ENCODE measurements around the gene JAKMIP2.
"Not testable (repeated sequence)": the region's sequence is repeated elsewhere in the genome, so short reads cannot be mapped to it uniquely, and the experiment has no call there.

Gene JAKMIP2

DNA sequence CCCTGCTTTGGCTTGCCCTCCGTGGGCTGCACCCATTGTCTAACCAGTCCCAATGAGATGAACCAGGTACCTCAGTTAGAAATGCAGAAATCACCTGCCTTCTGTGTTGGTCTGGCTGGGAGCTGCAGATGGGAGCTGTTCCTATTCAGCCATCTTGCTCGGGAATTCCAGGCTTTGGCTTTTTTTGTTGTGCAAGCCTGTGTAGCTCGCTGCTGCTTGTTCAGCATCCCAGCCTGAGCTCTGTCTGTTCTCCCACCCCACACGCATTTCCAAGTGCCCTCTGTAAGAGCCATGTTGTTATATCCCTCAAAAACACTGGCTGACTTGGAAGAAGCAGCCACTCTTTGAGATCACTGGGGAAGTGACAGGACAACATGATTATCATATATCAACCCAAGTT, 171.0 kb downstream of the JAKMIP2 start:
- DNase-seq (ENCODE audit: low read depth, low spot score) = no peak

DNA sequence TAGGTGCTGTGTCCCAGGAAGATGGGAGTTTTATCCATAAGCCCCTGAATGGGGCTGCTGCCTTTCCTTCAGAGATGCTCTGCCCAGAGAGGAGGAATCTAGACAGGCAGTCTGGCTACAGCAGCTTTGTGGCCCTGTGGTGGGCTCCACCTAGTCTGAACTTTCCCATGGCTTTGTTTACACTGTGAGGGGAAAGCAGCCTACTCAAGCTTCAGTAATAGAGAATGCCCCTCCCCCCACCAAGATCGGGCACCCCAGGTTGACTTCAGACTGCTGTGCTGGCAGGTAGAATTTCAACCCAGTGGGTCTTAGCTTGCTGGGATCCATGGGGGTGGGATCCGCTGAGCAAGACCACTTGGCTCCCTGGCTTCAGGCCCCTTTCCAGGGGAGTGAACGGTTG, 171.7 kb downstream of the JAKMIP2 start:
- DNase-seq (ENCODE audit: low read depth, low spot score) = no peak

DNA sequence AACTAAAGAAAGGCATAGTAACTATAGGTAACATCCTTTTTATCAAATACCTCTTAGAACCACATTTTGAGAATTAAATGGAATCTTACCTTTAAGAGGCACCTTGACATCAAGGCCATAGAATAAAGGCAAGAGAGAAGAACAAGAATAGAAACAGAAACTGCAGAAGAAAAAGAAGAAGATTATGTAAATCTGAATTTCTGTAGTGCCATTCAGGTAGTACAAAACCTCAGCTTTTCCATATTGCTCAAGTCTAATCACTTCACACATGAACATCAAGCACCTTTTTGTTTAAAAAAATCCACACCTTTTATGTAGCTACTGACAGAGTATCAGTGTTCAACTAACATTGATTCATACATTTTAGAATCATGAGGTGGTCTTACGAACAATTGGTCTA, 180.9 kb downstream of the JAKMIP2 start:
- no peak for DNase-seq (ENCODE audit: low read depth, low spot score)

DNA sequence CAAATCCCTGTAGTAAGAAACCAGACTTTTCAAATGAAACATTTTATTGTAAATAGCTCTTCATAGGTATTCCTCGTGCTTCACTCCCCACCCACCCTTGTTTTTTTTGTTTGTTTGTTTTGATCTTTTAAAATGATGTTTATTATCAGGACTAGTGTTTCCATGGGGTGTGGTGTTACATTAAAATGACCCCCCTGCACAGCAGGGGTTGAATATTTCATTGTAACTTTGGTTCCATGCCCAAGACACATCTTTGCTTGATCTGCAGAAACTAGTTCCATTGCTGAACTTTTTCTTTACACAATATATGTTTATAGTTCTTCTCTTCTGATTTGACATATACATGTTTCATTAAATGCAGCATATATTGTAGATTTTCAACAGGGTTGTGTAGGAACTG, 191.4 kb downstream of the JAKMIP2 start:
- no peak for DNase-seq (ENCODE audit: low read depth, low spot score)

DNA sequence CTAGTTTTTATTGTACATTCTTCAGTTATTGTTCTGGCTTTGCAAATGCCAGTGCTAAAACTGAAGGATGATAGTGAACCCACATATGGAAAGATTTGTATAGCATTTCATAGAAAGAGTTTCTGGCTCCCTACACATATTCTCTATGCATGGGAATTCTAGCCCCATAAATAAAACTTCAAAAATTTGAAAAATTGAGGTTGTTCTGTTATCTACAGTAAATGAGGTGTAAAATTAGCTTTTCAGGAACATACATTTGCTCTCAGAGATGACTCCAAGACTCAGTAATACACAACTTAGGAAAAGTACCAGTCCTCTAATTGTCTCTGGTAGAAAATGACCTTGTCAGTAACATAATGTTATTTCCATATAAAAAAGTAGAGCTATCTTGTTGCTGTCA, 192.4 kb downstream of the JAKMIP2 start:
- DNase-seq (ENCODE audit: low read depth, low spot score) = no peak

DNA sequence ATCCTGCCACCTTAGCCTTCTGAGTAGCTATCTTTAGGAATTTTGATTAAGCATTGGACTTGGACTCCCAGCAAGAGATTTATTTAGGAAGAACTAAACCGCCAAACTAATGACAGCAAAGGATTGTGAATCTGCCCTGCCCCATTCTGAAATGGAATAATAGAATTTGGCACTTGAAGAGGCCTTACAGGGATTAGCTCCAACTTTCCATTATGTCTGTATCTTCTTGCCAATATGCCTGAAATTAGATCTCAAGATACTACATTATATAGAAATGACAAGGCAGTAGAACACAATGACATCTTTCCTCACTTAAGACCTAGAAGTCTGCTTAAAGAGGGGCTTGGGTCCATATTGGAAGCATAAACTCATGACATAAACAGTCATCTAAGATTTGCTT, 195.7 kb downstream of the JAKMIP2 start:
- no peak for DNase-seq (ENCODE audit: low read depth, low spot score)

DNA sequence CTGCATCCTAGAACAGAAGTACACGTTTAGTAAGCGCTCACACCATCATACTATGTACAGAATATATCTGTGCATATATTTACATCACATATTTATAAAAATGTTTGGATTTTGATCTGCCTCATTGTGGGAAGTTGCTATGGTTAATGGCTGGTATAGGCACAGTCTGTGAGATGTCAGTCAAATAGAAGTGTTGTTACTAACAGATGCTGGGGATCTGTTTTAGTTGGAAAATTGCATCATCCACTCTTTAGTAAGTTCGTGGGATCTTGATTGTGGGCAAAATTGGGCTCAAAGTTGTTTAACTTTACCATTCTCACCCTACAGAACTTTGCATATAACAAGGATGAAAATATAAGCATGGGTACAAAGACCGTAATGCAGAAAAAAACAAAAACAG, 196.3 kb downstream of the JAKMIP2 start:
- DNase-seq (ENCODE audit: low read depth, low spot score) = no peak

DNA sequence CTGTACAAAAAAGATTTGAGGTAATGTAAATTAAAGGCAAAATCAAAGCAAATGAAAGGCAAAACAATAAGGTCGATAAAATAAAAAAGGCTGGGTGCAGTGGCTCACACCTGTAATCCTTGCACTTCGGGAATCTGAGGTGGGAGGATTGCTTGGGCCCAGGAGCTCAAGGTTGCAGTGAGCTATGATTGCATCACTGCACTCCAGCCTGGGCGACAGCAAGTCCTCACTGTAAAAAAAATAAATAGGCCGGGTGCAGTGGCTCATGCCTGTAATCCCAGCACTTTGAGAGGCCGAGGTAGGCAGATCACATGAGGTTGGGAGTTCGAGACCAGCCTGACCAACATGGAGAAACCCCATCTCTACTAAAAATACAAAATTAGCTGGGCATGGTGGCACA, 200.3 kb downstream of the JAKMIP2 start:
- not testable (repeated sequence) for DNase-seq (ENCODE audit: low read depth, low spot score)

DNA sequence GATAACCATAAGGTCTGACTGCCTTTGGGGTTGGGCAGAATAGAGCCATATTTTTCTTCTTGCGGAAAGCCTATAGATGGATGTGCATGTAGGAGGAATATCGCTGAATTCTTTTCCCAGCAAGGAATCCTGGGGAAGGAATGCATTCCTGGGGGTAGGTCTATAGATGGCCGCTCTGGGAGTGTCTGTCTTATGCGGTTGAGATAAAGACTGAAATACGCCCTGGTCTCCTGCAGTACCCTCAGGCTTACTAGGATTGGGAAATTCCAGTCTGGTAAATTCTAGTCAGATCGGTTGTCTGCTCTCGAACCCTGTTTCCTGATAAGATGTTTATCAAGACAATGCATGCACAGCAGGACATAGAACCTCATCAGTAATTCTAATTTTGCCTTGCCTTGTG, 202.1 kb downstream of the JAKMIP2 start:
- DNase-seq (ENCODE audit: low read depth, low spot score) = not testable (repeated sequence)

DNA sequence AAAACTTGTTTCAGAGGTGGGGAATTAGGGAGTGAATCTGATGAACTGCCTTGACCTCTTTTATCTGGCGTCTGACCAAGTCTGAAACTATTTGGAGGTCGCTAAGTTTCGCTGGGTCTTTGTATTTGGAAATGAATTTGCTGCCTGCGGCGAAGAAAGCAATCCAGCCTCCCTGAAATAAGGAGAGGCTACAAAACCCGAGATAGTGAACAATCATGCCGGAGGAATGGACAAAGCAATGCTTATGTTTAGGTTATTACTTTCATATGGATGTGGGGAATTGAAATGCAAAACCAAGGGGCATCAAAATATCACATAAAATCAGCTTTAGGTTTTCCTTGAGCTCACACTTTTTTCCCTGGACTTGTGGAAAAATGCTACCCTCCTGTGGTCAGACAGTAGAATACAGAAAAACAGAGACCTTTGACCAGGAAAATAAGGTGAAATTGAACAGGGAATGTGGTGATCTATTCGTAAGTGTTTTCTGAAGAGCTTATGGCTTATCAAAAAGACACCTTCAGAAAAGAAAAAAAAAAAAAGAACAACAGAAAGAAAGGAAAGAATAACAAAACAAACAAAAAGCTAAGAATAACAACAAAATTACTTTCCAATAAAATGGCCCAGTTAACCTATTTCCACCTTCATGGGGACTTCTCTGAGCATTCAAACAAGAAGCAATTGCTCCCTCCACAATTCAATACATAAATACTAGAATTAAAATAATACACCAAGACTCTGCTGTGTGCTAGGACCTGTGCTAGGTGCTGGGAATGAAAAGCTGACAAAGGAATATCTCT, 204.1 kb downstream of the JAKMIP2 start:
- DNase-seq (ENCODE audit: low read depth, low spot score) = peak; percentile 77

DNA sequence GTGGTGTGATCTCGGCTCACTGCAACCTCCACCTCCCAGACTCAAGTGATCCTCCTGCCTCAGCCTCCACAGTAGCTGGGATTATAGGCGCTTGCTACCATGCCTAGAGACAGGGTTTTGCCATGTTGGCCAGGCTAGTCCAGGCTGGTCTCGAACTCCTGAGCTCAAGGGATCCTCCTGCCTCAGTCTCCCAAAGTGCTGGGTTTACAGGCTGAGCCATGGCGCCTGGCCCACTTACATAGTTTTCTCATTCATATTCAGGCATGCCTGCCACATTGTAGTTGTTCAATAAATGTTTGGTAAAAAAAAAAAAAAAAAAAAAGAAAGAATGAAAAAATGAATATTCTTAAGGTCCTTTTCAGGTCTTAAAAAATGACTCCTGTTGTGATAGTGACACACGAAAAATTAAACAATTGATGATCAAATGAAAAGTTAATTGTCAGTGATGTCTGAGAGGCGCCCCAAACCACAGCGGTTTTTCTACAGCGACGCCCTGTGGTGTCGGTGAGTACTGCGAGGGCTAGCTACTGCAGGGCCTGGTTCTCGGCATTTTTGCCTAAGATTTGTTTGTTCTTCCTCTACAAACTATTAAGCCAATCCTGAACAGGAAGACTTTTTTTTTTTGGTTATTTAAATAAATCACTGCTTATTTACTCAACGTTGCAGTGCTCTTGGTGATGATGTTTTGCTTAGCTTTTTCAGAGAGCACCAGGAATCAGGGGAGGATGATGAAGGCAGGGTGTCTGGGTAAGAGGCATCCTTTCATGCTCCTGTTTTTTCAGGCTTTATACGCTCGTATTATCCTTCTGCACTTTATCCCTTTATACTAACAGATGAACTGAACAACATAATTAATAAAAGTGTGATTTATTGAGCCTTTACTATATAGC, 205.6 kb downstream of the JAKMIP2 start:
- DNase-seq (ENCODE audit: low read depth, low spot score) = peak; percentile 72

DNA sequence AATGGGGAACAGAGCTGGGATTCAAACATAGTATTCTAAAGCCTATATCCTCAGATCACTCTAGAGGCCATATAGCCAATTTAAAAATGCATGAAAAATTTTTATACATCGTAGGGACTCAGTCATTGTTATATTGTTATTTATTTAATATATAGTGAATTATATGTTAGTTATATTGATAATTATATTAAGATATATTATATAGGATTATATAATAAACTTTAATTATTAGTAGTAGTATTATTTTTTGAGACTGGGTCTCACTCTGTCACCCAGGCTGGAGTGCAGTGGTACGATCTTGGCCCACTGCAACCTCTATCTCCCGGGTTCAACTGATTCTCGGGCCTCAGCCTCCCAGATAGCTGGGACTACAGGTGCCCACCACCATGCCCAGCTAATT, 206.9 kb downstream of the JAKMIP2 start:
- DNase-seq (ENCODE audit: low read depth, low spot score) = no peak

DNA sequence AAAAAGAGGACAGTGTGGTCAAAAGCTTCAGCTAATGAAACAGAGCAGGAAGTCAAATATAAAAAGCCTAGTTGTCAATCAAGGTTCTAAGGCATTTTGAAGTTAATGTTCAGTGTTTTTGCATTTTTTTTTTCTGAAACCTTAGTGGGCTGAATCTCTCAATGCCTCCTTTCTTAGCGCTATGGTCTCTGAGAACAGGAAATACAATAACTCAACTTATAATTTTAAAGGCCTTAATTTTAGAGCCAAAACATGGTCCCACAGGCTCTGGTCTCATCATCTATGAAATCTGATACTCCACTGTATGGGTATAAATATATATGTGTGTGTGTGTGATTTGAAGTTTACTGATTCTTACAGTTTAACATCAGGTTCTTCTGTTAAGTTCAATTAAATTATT, 209.3 kb downstream of the JAKMIP2 start:
- DNase-seq (ENCODE audit: low read depth, low spot score) = no peak

DNA sequence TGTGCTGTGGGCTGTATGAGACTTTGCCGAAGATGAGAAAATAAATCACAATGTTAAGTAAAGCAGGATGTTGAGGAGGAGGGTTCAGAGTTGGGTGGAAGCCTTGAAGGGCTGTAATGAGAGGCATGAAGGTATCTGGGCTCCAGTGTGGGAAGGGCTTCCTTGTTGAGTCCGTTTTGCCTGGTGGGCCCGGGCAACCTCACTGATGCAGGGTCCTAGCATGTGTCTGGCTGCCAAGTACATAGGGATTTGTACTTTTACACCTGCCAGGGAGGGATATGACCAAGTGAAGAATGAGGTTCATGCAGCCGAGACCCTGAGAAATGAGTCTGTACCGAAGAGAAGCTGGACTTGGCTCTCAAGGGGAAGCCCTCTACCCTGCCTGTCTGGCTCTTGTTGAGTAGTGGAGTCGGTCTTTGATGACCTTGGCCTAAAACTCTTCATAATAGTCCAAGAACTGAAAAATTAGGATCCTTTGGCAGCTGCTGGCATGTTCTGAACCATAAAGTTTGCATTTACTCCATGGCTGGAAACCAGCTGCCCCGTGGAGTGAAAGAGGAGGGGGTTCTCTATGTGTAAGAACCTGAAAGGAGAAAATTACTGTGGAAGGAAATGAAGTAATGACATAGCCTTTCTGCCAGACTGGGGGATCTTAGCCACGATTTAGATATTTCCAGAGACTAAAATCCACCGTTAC, 213.7 kb downstream of the JAKMIP2 start:
- no peak for DNase-seq (ENCODE audit: low read depth, low spot score)

DNA sequence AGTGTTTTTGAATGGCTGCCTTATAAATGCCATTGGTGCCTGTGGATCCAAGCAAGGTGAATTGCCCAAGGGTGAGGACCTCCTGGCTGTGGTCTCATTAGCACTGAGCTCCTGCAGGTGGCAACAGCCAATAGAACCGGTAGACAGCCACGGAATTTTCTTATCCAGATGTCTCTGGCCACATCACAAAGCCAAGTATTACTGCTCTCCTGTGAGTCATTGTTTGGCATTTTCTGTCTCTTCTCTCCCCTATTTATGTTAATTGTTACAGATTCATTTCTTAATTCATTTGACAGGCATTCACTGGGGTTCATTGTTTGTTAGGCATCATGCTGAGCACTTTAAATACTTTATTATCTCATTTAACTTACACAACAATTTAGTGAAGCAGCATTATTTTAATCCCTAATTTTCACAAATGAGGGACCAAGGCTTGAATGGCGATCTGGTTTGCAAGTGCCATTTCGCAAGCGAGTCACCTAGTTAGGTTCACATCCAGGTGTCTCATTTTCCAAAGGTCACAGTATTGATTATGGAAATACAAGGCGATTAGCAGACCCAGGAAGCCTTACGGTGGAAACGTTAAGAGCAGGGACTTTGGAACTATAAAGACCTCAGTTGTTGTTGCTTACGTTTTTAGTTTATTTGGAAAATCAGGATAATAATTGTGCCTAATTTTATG, 214.5 kb downstream of the JAKMIP2 start:
- DNase-seq (ENCODE audit: low read depth, low spot score) = peak; percentile 89

DNA sequence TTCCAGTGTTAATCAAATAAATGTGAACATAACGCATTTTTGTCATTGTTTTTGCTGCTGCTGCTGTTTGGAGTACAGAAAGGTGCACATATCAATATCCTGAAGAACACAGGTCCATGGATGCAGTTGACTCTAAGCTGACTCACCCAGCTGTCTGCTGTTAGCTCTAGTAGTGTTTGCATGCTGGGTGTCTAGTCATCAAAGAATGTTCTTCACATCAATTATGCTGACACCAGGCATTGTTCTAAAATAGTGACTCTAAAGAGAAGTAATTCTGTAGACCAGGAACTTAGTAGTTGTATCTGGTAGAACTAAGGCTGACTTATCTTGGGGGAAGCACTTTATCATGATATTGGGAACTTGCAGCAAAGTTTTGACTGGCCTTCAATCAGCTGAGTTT, 217.0 kb downstream of the JAKMIP2 start:
- peak; percentile 80 for DNase-seq (ENCODE audit: low read depth, low spot score)

DNA sequence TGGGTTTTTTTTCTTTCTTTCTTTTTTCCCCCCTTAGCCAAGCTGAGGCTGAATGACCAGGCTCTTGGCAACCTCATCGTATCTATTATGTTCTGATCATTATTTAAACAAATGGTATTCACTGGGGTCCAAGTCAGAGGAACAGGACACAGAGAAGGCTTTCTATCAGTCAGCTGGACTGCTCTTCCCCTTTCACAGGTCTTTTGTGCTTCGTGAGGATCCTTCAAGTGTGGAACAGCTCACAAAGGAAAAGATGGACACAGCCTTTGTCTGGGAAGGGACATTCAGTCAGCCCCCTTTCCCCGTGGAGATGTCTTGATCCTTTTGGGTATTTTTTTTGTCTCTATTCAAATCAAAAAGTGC, 218.4 kb downstream of the JAKMIP2 start:
- DNase-seq (ENCODE audit: low read depth, low spot score) = no peak

DNA sequence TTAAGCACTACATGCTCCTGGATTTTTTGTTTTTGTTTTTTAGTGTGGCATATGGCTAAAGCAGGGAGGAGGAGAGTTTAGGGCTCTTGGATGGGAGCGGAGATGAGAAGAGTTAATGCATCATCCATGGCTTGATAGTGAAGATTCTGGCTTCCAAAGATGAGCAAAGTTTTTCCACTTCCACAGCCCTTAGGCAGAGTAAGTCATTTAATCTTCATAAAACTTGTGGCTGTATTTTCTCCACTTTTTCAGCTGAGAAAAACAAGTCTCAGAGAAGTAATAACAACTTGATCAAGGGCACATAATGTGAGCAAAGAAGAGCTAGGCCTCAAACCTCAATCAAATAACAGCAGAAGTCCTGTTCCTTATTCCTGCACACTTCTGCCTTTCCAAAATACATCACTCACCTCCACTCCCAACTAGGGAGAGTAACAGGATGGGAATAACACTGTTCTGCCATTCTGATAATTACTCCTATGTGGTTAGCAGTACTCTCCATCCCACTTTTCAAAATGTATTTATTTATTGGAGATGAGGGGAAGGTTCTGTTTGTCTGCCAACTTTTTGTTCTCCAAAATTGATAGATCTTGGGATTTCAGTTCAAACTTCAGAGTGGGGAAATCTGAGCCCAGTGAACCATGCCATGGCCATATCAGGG, 218.9 kb downstream of the JAKMIP2 start:
- DNase-seq (ENCODE audit: low read depth, low spot score) = no peak

DNA sequence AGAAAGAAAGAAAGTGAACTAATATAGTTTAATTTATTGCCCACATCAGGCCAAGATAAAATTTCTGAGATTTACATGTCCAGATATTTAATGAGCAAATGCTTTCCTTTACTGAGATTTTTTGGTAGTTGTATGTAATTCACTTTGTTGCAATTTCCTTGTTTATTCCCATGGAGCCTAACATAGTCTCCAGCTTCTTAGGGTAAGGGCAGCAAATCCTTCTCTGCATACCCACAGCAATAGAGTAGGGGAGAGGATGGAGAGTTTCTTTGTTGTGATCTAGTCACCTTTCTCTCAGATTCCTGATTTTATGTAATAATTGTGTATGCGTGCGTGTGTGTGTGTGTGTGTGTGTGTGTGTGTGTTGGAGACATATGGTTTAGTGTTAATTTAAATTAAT, 221.1 kb downstream of the JAKMIP2 start:
- no peak for DNase-seq (ENCODE audit: low read depth, low spot score)

DNA sequence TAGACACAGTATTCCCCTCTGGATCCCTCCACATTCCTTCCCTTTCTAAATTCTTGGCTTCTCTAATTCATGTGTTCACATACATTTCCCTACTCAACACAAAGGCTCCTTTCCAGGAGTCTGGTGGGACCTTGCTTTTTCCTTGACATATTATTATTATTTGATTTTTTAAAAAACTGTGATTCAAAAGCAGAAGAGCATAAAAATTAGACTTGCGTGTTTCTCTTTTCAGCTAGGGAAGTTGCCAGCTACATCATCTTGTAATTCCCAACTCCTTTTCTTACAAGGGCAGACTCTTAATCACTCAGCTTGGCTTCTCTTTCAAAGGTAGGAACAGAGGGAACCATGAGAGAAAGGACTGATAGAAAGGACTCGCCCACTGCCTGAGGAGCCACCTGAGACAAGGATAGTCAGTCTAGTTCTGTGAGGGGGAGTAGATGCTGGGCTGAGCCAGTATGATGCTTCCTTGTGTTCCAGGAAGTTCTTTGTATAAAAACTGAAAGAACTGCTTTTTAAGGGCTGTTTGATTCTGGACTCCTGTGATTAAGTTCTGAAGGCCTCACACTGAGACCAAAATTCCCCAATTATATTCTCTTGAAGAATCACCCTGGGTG, 221.7 kb downstream of the JAKMIP2 start:
- peak; percentile 41 for DNase-seq (ENCODE audit: low read depth, low spot score)

DNA sequence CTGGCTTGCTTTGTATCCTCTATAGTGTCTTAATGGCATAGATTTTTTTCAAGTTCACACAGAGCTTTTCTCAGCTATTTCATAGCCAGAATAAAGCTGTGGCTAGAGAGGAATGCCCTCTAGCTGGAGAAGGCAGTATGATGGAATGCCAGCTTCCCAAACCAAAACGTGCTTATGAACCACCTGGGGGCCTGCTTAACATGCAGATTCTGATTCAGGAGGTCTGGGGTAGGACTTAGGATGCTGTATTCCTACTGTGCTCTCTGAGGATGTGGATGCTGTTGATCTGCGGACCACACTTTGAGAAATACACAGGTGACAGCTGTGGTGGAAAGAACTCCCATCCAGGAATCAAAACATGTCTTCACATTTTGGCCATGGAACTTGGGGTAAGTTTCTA, 222.8 kb downstream of the JAKMIP2 start:
- peak; percentile 78 for DNase-seq (ENCODE audit: low read depth, low spot score)

Measured in astrocyte of the hippocampus (primary cell).